MG63 (cell line): ENCODE results near the gene ZSWIM9. TPM values are rescaled to one million over a fixed set of nuclear protein-coding genes. Genes with fewer than 3 reads are reported as not detected.
"Not testable (repeated sequence)": the region's sequence is repeated elsewhere in the genome, so short reads cannot be mapped to it uniquely, and the experiment has no call there.

ENCODE experiments used
- DNase-seq: peaks from one replicate; pipeline ENCODE4 v3.0.0-alpha.2; 2020
- H3K27me3 ChIP-seq: fragments of 250-450 bp; sonication (Bioruptor Pico); 2 replicates; pipeline ENCODE4 v1.5.1; 2020; ENCODE audit warnings: mild to moderate bottlenecking, moderate library complexity
- H3K36me3 ChIP-seq: fragments of 250-450 bp; sonication (Bioruptor Pico); 2 replicates; pipeline ENCODE4 v1.5.1; 2020; ENCODE audit warnings: mild to moderate bottlenecking, moderate library complexity
- H3K4me3 ChIP-seq: fragments of 250-450 bp; sonication (Bioruptor Pico); 2 replicates; pipeline ENCODE4 v1.5.1; 2020; ENCODE audit warnings: mild to moderate bottlenecking, moderate library complexity
- H3K9me3 ChIP-seq: fragments of 250-450 bp; sonication (Bioruptor Pico); 2 replicates; pipeline ENCODE4 v1.5.1; 2020; ENCODE audit warnings: mild to moderate bottlenecking, moderate library complexity
- total RNA-seq: library from RNA; depleted of rRNA; stranded (reverse); fragments of >200 nt; shearing (Covaris generic); gene quantifications from 2 replicates; pipeline ENCODE4 v1.2.3, GENCODE V29; 2014; ENCODE audit warnings: low replicate concordance; rRNA removed

Gene ZSWIM9
- total RNA-seq, 1 experiment from 2014 or later = 1.5 TPM

GRCh38 chr19:48239582-48240141 lies 69.2 kb downstream of the ZSWIM9 start:
- Histone ChIP-seq H3K9me3 (no peaks in the 10 kb centered on the region), H3K36me3 (peaks cover 10% of the 10 kb centered on the region), H3K4me3 (no peak overlapping the region), H3K27me3 (no peaks in the 10 kb centered on the region)
- DNase-seq = peak; percentile 8

- not testable (repeated sequence) for H3K27me3 ChIP-seq, H3K9me3 ChIP-seq, H3K4me3 ChIP-seq, DNase-seq
- peaks cover 13% of the 10 kb centered on the region for H3K36me3 ChIP-seq
Measured at GRCh38 chr19:48241771-48242170, 71.3 kb downstream of the ZSWIM9 start.

- peaks cover 23% of the 10 kb centered on the region for H3K36me3 ChIP-seq
- no peak for DNase-seq
- H3K27me3 ChIP-seq = no peaks in the 10 kb centered on the region
- no peak overlapping the region for H3K4me3 ChIP-seq
- H3K9me3 ChIP-seq = no peaks in the 10 kb centered on the region
Measured at GRCh38 chr19:48244281-48244680, 73.8 kb downstream of the ZSWIM9 start.

- no peaks in the 10 kb centered on the region for H3K27me3 ChIP-seq
- H3K36me3 ChIP-seq = peaks cover 16% of the 10 kb centered on the region
- H3K9me3 ChIP-seq = no peaks in the 10 kb centered on the region
- no peak for DNase-seq
- H3K4me3 ChIP-seq = no peak overlapping the region
Measured at GRCh38 chr19:48246101-48246500, 75.6 kb downstream of the ZSWIM9 start.

GRCh38 chr19:48247212-48247611 lies 76.7 kb downstream of the ZSWIM9 start:
- no peaks in the 10 kb centered on the region for H3K9me3 ChIP-seq
- no peaks in the 10 kb centered on the region for H3K27me3 ChIP-seq
- DNase-seq = no peak
- H3K36me3 ChIP-seq = peaks cover 16% of the 10 kb centered on the region
- H3K4me3 ChIP-seq = no peak overlapping the region

Other genes starting within 250 kb of the ZSWIM9 start
- gene BSPH1, start 178.5 kb upstream of the ZSWIM9 start, total RNA-seq = not detected in 2 replicates
- not detected in 2 replicates for gene ELSPBP1, start 176.0 kb upstream of the ZSWIM9 start, total RNA-seq
- not detected in 2 replicates for gene CABP5, start 126.6 kb upstream of the ZSWIM9 start, total RNA-seq
- 8.9 and 17.7 TPM in 2 replicates for gene PLA2G4C, start 59.9 kb upstream of the ZSWIM9 start, total RNA-seq
- gene LIG1, start 336 bp upstream of the ZSWIM9 start, total RNA-seq = 37.7 and 98.0 TPM in 2 replicates
- gene CARD8, start 85.2 kb downstream of the ZSWIM9 start, total RNA-seq = 8.3 and 17.5 TPM in 2 replicates
- gene ZNF114, start 99.4 kb downstream of the ZSWIM9 start, total RNA-seq = not detected in 2 replicates
- gene EMP3, start 154.9 kb downstream of the ZSWIM9 start, total RNA-seq = 149 and 258 TPM in 2 replicates
- 3.4 and 5.1 TPM in 2 replicates for gene TMEM143, start 193.3 kb downstream of the ZSWIM9 start, total RNA-seq
- gene SYNGR4, start 193.7 kb downstream of the ZSWIM9 start, total RNA-seq = not detected in 2 replicates
- 51.3 and 103 TPM in 2 replicates for gene KDELR1, start 220.9 kb downstream of the ZSWIM9 start, total RNA-seq
- 0.03 TPM in 1 of 2 replicates, not detected in the other for gene GRIN2D, start 223.0 kb downstream of the ZSWIM9 start, total RNA-seq